ENCODE results near the gene HOXA1.

The HOXA1 gene

DNA sequence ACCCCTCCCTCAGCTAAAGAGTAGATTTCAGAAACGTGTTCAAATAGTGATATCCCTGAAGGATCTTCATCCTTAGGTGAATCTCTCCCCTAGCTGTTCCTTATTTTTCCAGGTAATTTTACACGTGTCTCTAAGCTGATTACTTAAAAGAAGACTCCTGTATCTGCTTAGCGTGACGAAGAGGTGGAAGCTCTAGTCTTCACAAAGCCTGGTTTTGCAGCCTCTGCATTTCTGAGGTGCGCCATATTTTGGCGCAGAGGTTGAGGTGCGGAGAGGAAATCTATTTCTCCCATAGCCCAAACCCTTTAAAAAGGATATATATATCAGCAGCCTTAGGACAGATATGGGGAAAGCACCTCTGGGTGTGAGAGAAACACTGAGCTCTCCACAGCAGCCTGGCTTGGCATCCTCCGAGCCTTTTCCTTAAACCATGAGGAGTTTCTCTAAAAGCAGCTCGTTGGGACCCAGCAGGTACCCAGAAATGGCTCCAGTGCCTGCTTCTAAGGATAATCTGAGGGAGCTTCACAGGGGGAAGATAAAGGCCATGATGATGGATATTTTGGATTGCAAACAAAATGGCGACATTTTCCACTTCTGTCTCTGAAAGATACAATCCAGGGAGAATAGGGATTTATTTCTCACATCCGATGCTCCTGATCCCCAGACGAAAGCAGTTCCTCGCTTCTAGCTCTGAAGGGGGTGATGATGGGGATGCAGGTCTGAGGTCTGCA lies 9.7 kb upstream of the HOXA1 start:
- DNase-seq (ENCODE audit: low spot score): no peak

DNA sequence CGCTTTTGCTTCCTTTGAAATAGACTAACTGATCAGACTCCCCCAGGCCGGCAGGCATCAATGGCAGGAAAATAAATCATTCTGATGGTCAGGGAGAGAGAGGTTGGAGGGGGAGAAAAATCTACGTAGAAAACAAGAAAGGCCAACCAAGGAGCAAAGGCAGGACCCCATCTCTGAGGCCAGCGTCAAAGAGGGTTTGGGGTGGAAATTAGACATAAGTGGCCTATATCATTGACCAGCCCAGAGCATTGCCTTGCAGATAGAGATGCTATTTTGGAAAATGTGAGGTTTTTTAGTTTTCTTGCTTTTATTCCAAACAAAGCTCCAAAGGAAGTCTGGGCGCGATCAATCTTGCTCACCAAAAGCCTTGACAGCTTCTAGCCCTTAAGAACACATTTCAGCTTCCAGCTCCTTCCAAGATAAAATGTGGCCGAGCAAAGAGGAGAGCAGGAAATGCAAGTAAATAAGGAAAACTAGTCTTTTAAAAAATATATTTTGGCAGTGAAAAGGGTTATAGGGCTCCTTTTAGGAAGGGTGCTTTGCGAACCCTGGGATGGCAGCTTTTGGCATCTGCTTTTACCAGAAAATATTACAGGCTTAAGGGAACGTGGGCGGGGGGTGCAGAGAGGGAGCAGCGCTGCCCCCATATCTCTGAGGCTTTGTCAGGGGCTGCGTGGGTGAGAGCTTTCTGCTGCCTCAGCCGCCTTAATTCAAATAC lies 8.7 kb upstream of the HOXA1 start:
- DNase-seq (ENCODE audit: low spot score): no peak

DNA sequence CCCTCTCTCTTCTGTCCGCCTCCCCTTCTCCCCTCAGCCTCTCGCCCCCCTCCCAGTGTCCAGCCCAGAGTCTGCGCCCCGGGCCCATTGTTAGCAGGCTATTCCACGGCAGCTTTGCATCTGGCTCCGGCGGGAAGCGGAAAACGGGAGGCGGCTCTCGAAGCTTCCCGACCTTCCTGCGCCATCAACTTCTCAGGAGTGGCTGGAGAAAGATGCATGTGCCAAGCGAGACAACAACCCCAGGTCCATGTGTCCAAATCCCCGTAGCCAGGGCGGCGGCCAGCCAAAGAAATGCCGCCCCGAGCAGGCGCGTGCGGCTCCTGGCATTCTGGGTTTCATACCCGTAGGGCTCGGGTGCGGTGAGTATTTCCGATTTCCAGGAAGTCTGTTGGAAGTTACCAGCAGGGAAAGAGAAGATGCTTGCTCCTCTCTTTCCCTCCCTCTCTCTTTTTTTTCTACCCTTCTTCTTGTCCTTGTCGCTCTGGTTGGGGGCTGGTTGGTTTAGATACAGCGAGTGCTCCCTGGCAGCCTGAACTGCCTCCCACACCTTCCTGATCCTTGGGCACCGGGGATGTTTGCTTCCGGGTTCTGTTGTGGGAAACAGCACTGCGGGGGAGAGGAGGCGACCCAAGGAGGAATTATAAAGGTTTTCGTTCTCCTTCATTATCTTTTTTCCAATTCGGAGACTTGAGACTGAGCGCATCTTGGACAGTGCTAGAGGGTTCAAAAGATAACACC lies 7.9 kb upstream of the HOXA1 start:
- no peak for DNase-seq (ENCODE audit: low spot score)

DNA sequence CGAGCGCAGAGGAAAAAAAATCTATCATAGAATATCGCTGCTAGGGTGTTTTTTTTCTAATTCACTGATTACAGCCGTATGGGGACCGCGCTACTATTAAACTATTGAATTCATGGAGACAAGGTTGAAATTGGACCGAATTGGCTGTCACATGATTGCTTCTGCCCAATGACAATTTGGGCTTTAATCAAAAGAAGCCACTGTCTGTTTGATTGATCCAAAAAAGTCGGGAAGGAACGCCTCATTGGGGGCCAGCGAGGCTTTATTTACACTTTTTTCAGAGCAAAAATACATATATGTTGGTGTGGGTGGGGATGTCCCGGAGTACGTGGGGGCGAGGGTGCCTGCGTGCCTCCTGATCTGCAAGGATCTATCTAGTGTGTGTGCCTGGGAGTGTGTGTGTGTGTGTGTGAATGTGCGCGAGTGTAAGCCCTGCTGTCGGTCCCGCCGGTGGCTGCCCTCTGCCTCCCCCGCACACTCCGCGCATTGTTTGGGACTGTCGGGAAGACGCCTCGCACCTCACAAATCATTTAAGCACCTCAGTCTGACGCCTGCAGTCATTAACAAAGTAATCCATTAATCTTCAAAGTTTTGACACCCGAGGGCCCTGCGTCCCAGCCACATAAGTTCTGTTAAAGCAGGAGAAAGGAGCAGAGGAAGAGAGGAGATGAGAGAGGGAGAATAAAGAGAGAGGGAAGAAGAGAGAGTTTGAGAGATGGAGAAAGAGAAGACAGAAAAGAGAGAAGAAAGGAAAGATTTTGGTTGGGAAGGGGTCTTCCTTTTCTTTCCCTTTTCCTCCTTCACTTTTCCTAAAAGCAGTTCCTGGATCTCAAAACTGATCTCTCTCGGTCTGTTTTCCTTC lies 7.0 kb upstream of the HOXA1 start, which contains the start of gene HOXA2:
Gene HOXA2 (minus strand): TSS at position 103 of the 862 bp plus-strand sequence. CDS start 183 bp downstream, outside the sequence.
- DNase-seq (ENCODE audit: low spot score): no peak

DNA sequence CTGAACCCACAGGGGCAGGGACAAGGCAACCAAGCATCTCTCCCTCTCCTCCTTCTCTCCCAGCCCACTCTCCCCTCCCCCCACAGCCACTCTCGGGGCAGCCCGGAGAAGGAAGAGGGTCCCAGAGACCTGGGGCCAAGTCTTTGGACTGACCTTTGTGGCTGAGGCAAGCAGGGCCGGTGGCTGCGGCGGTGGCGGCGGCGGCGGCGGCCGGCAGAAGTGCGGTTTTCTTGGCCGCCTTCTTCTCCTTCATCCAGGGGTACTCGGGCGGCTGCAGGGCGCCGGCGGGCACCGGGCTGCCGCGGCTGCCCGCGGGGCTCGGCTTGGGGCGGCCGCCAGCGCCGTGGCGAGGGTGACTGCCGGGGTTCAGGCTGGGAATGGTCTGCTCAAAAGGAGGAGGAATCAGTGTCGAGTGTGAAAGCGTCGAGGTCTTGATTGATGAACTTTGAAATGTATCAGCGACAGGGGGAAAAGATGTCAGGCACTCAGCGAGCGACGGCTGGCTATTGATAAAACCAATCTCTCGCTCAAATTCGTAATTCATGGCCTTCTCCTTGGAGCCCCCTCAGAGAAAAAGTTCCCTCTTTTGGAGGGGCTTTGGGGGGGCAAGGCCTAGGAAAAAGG lies 6.3 kb upstream of the HOXA1 start:
- no peak for DNase-seq (ENCODE audit: low spot score)

DNA sequence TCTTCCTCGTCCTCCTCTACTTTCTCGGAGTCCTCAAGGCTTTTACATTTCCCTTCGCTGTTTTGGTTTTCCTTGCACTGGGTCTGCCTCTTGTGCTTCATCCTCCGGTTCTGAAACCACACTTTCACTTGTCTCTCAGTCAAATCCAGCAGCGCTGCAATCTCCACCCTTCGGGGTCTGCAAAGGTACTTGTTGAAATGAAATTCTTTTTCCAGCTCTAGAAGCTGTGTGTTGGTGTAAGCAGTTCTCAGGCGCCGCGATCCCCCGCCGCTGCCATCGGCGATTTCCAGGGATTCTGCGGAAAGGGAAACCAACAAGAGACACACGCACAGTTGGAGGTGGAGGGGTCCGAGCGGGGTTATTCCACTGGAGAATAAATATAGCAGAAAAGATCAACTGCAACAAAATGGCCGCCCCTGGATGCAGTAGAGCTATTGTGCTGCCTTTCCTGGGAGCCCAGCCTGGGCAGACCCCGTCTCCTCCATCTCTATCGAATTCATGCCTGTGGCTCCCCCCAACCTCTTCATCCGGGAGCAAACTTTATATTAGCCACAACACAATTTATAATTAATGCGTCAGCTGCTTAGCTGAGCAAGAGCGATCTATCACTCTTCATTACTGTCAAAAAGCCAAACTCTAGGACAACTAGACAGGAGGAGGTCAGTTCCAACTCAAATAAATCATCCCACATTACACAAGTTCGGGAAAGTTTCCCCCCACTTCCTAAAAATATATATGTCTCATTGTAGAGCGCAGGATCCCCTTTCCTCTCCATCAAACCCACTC lies 5.6 kb upstream of the HOXA1 start:
- no peak for DNase-seq (ENCODE audit: low spot score)

DNA sequence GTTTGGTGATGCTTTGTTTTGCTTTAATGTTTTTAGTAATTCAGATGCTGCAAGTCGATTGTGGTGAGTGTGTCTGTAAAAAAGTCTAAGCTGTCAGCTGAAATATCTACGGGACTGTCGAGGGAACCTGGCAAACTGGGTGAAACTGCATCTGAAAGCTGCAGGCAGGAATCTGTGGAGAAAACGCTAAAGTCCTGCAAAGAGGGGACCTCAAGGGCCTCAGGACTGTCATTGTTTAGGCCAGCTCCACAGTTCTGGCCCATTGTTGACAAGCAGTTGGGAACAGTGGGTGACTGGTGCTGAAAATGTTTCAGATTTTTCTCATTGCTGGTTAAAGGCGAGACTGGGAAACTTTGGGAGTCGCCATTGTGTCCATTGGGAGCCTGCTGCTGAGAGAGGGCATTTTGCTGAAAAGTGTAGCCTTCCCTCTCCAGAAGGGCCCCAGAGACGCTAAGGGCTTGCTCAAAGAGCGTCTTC lies 4.9 kb upstream of the HOXA1 start:
- no peak for DNase-seq (ENCODE audit: low spot score)

DNA sequence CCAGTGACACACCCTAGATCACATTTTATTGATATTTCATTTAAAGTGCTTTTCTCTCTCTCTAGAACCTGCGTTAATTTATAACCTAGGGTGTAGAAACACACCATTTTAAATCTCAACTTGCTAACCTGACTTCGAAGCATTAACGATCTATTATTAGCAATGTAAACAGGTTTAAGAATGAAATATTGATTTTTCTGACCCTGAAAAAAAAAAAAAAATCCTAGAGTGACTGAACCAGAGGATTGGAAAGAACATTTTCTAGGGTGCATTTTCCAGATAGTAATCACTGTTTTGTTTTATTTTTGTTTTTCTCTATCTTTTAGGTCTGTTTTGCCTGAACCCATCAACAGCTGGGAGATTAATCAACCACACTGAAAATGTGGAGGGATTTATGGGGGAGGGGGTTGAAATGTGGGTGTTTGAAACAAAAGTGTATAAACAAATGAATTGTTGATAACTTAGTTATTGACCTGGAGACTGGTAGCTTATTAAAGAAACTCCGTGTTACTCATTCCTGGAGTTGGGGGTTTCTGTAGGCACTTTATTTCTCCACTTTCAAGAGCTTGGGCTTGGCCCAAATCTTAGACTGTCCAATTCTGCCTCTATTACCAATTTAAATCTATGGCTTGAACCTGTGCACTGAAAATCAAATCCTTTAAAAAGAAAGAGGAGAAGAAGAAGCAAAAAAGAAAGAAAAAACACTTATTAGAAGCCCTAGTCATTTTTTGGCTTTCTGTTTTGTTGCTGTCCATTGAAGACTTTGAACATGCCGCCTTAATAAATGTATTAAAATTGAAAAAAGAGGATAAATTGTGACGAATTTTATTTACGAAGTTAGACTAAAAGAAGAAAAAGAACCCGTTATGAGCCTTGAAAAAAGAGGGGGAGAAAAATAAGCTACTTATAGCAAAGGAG lies 3.9 kb upstream of the HOXA1 start:
- DNase-seq (ENCODE audit: low spot score): no peak

DNA sequence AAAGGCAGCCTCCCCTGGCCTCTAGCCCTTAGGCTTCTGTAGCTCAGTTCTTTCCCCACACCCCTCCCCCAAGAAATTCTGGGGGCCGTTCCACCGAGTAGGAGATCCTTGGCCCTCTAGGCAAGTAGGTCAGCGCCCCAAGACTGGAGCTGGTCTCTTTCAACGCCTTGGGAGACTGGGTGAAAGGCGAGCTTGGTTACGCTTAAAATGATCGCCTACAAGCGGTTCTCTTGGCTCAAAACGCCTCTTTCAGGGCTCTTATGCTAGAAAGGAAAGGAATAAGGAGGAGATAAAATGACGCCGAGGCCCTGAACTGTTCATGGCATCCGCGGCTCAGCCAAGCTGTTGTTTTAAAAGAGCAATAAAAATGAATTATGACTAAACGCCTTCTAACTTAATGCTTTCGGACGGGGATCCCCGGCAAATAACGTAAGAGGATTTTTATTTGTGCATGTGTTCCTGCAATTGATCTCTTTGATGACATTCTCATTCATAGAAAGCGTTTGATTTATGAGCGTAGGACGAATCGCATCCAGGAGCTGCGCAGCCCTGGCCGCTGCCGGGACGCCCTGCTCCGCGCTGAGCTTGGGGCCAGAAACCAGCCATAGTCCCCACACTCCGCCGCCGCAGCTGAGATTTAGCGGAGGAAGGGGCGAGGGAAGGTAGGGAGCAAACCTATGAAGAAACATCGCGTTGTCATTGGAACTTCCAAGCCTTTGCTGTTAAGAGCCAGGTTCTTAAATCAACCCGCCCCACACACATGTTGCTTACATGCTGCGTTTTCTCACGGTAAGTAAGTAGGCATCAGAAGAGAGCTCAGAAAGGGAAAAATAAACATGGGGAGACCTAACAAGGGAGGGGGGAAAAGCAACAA lies 3.0 kb upstream of the HOXA1 start:
- no peak for DNase-seq (ENCODE audit: low spot score)

DNA sequence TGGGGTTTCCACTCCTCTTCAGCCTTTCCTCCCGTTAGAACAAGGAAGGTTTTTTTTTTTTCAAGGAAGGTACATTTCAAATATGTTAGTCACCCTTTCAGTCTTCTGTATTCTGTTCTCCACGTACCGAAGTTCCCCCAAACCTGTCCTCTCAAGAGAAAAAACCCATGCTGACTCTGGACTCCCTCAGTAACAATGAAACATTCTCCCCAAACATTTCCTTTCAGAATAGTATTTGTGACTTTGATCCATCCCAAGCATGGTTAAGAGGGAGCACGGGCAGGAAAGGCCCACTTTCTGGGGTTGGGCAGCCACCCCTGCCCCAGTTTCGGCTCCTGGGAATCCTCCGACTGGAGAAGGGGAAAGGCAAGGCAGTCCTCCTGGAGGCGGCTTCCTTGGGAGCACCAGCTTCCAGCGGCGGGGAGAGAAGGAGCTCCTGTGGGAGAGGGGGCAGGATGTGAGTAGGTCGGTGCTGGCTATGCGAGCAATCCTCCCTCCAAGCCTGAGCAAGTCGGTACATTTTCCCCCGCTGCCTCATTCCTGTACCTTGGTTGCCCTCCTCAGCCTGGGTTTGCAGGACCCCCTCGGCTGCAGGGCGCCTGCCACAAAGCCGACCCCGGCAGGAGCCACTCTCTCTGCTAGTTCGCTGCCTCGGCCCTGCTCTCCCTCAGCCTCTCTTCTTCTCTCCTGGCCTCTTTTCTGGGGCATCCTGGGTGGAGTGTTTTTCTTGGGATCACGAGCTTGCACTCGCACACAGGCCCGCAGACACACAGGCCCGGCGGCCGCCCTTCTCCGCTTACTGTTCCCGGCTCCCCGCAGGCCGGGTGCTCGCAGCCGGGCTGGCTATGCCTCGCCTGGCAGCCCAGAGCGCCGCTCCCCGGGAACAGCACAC lies 2.1 kb upstream of the HOXA1 start:
- no peak for DNase-seq (ENCODE audit: low spot score)

DNA sequence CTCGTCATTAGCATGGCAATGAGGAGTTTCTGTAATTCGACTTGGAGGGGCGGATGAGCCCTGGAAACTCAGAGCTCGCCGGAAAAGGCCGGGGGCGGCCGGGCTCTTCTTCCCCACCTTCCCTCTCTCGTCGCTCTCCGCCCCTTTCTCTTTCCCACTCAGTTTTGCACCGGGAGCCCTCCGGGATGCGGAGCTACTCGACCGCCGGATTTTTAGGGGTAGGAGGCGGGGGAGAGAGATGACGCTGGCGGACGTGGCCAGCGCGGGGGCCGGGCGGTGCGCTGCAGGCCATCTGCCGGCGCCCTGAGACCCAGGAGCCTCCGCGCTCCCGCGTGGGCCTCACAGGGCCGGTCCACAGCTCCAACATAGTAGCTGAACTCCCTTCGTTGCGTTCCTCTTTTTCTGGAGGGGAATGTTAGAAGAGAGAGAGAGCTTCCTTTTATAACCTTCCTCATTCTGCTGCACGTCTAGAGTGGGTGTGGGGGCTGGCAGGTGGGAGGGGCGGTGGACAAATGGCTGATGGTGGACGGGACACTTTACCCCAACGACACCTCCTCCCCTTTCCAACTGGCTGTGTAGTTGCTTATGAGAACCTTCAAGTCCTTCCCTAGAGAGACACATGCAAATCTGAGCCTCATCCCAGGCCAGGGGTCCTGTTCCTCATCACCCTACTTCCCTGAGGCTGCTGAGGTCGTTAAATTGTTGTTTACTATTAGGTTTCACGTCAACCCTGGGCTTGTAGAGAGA lies 1.1 kb upstream of the HOXA1 start:
- DNase-seq (ENCODE audit: low spot score): no peak

DNA sequence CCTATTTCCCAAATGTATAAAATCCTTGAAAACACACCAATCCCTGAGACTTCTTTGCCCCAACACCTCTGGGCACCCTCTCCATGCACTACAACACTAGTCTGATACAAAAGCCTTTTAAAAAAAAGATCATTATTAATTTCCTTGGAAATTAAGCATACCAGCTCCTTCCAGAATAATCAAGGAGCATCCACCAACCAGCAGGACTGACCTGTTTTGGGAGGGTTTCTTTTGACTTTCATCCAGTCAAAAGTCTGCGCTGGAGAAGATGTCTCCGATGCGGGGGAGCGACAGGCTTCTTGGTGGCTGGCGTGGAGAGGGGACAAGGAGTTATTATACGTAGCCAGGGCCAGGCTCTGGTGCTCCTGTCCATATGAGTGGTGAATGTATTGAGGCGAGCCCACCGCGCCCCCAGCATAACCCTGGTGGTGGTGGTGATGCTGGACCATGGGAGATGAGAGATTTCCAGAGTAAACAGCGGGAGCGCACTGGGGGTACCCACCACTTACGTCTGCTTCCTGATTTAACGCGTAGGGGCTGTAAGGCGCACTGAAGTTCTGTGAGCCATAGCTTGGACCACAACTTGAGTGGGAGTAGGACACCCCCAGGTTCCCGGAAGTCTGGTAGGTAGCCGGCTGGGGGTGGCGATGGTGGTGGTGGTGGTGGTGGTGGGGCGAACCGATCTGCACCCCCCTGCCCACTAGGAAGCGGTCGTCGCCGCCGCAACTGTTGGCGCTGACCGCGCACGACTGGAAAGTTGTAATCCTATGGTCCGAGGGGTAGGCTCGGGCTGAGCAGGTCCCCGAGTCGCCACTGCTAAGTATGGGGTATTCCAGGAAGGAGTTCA lies 527 bp downstream of the HOXA1 start:
- no peak for DNase-seq (ENCODE audit: low spot score)

DNA sequence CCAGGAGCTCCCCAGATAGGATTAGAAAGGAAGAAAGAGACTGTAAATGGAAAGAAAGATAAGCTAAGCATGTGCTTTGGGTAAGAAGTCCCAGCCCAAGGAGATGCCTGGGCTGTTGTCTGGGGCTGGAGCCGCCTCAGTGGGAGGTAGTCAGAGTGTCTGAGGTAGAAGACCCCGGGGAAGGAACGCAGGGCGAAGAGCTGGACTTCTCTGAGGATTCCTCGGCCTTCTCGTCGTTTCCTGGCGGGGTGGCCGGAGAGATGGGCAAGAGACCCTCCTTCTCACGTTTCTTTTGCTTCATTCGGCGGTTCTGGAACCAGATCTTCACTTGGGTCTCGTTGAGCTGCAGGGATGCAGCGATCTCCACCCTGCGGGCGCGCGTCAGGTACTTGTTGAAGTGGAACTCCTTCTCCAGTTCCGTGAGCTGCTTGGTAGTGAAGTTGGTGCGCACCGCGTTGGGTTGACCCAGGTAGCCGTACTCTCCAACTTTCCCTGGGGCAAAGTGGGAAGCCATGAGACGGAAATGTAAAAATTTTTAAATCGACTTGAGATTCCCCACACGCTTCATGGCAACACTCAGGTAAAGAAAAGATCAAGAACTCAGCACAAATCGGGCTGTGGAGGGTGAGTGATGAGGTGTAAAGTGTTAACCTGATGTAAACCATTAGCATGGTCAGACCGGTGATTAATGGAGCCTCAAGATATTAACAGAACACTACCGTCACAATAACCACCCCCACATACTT lies 1.3 kb downstream of the HOXA1 start:
- no peak for DNase-seq (ENCODE audit: low spot score)

DNA sequence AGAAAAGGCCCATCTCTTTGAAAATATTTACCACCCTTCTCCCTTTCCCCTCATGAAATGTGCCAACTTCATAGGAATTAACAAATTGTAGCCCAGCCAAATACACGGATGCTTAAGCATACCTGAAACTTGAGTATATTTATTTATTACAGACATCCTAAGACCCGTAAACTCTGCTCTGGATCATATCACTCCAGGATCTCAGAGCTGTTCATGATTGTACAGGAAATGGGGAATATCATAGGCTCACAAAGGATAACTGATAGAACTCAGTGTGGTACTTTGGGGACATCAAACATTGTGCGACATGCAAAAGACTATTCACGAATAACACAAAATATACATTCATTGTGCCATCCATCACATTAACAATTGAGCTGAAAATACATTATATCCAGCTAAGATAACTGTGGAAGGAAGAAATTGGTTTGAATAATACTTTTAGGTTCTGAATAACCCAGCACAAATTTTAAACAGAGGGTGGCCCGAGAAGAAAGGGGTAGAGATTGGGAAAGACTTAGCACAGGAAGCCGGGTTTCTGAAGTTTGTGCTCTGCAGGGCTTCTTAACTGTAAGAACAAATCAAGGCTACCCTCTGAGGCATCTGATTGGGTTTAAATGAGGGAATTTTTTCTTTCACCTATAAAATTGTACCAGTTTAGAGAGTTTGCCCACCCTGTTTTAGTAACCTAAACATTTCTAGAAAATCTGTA lies 2.5 kb downstream of the HOXA1 start:
- DNase-seq (ENCODE audit: low spot score): no peak

DNA sequence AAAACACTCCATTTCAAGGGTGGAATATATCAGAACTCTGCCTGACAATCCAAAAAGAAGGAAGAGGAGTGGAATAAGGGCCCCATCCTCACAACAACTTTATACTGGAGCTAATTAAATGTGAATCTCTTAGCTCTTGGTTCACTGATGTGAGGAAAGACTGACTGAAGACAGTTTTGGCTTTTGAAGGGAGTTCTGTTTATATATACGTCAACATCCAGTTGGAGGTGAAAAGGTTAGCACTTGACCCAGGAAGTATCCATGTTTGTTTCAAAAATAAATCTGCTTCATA lies 3.0 kb downstream of the HOXA1 start:
- no peak for DNase-seq (ENCODE audit: low spot score)
